KOPT-K1 (cell line): ENCODE data around the gene ATG10.

Experiments
- H3K27ac ChIP-seq: fragments of 200-600 bp; sonication (generic); 2 replicates; pipeline ENCODE4 v1.5.1; 2016; ENCODE audit warnings: antibody characterized with exemption, mild to moderate bottlenecking, low read depth, low read length; ENCODE audit not compliant: poor library complexity, severe bottlenecking
- H3K36me3 ChIP-seq: fragments of 200-600 bp; sonication (generic); 2 replicates; pipeline ENCODE4 v1.5.1; 2017; ENCODE audit warnings: antibody characterized with exemption, mild to moderate bottlenecking, low read length, moderate library complexity; ENCODE audit not compliant: insufficient read depth
- H3K9me3 ChIP-seq: fragments of 200-600 bp; sonication (generic); 2 replicates; pipeline ENCODE4 v1.5.1; 2017; ENCODE audit warnings: antibody characterized with exemption, low read length, mild to moderate bottlenecking; ENCODE audit not compliant: insufficient read depth, poor library complexity, severe bottlenecking

ATG10 gene

GRCh38 chr5:82217917-82218316 is 246.1 kb downstream of the ATG10 start:
- no peaks in the 10 kb centered on the region for H3K36me3 ChIP-seq
- H3K27ac ChIP-seq = no peak overlapping the region
- H3K9me3 ChIP-seq = no peaks in the 10 kb centered on the region

- Histone ChIP-seq H3K36me3 (no peaks in the 10 kb centered on the region), H3K9me3 (no peaks in the 10 kb centered on the region), H3K27ac (no peak overlapping the region)
Measured at GRCh38 chr5:82218374-82219156, 246.7 kb downstream of the ATG10 start.

- no peaks in the 10 kb centered on the region for H3K9me3 ChIP-seq
- no peak overlapping the region for H3K27ac ChIP-seq
- H3K36me3 ChIP-seq = no peaks in the 10 kb centered on the region
Measured at GRCh38 chr5:82221020-82221419, 249.2 kb downstream of the ATG10 start.

GRCh38 chr5:82222597-82223574 is 251.1 kb downstream of the ATG10 start:
- Histone ChIP-seq H3K27ac (no peak overlapping the region), H3K36me3 (no peaks in the 10 kb centered on the region), H3K9me3 (no peaks in the 10 kb centered on the region)

- Histone ChIP-seq H3K9me3 (no peaks in the 10 kb centered on the region), H3K27ac (no peak overlapping the region), H3K36me3 (no peaks in the 10 kb centered on the region)
Measured at GRCh38 chr5:82225525-82226172, 253.8 kb downstream of the ATG10 start.

GRCh38 chr5:82234885-82235284 is 263.1 kb downstream of the ATG10 start:
- no peaks in the 10 kb centered on the region for H3K9me3 ChIP-seq
- H3K36me3 ChIP-seq = no peaks in the 10 kb centered on the region
- no peak overlapping the region for H3K27ac ChIP-seq

- no peak overlapping the region for H3K27ac ChIP-seq
- H3K36me3 ChIP-seq = no peaks in the 10 kb centered on the region
- H3K9me3 ChIP-seq = peaks cover 22% of the 10 kb centered on the region
Measured at GRCh38 chr5:82244151-82244550, 272.3 kb downstream of the ATG10 start.

GRCh38 chr5:82244854-82245635 is 273.2 kb downstream of the ATG10 start:
- peaks cover 22% of the 10 kb centered on the region for H3K9me3 ChIP-seq
- H3K36me3 ChIP-seq = no peaks in the 10 kb centered on the region
- no peak overlapping the region for H3K27ac ChIP-seq

GRCh38 chr5:82246960-82247574 is 275.2 kb downstream of the ATG10 start:
- Histone ChIP-seq H3K27ac (no peak overlapping the region), H3K9me3 (peaks cover 22% of the 10 kb centered on the region), H3K36me3 (no peaks in the 10 kb centered on the region)

- no peak overlapping the region for H3K27ac ChIP-seq
Measured at GRCh38 chr5:82252744-82253143, 280.9 kb downstream of the ATG10 start.

GRCh38 chr5:82255844-82256243 is 284.0 kb downstream of the ATG10 start:
- 0 out of 2 replicates have a peak, but pooled peaks cover 5% of the 10 kb centered on the region for H3K36me3 ChIP-seq
- no peak overlapping the region for H3K27ac ChIP-seq
- H3K9me3 ChIP-seq = no peaks in the 10 kb centered on the region

More at GRCh38 chr5:82252744-82253143, 280.9 kb downstream of the ATG10 start:
- 0 out of 2 replicates have a peak, but pooled peaks cover 5% of the 10 kb centered on the region for H3K36me3 ChIP-seq
- peaks cover 6% of the 10 kb centered on the region for H3K9me3 ChIP-seq

- H3K36me3 ChIP-seq = 0 out of 2 replicates have a peak, but pooled peaks cover 5% of the 10 kb centered on the region
- no peaks in the 10 kb centered on the region for H3K9me3 ChIP-seq
- no peak overlapping the region for H3K27ac ChIP-seq
Measured at GRCh38 chr5:82257247-82257646, 285.4 kb downstream of the ATG10 start.

- Histone ChIP-seq H3K36me3 (0 out of 2 replicates have a peak, but pooled peaks cover 5% of the 10 kb centered on the region), H3K9me3 (no peaks in the 10 kb centered on the region), H3K27ac (no peak overlapping the region)
Measured at GRCh38 chr5:82257729-82258128, 285.9 kb downstream of the ATG10 start.
